Measurements from ENCODE around the gene PPP2R5C.

The PPP2R5C gene

DNA sequence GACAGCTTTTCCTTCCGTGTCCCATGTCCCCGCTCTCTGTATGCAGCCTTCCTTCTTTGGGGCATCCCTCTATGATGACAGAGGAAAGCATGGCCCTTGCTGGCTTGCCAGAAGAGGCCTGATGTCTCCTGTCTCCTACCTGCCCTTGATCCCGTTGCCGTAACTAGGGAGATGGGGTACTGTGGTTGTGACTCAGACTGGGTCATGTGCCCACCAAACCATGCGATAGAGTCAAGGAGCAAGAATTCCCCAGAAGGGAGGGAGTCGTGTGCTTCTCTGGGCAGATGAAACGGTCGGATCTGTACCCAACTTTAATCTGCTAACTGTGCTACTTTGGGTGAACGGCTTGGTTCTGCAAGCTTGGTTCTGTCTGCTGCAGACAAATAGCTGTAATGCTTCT, 103.8 kb downstream of the PPP2R5C start:
- Histone ChIP-seq H3K4me3 (no peak overlapping the region), H3K9ac (ENCODE audit: insufficient read length) (no peak overlapping the region), H3K27ac (no peak overlapping the region), H3K9me3 (ENCODE audit: low read depth, low read length) (no peaks in the 10 kb centered on the region; the same call in 1 of the 2 replicates), H3K36me3 (ENCODE audit: insufficient read depth, low read length) (peaks cover 19% of the 10 kb centered on the region; the same call in 1 of the 2 replicates)
- no peak for DNase-seq (ENCODE audit: low read depth, low spot score)
- TF ChIP-seq FOXP2 (optimal IDR thresholded peaks at IDR 0.05; ENCODE audit: control extremely low read depth, extremely low read length, insufficient read depth) = no peak

DNA sequence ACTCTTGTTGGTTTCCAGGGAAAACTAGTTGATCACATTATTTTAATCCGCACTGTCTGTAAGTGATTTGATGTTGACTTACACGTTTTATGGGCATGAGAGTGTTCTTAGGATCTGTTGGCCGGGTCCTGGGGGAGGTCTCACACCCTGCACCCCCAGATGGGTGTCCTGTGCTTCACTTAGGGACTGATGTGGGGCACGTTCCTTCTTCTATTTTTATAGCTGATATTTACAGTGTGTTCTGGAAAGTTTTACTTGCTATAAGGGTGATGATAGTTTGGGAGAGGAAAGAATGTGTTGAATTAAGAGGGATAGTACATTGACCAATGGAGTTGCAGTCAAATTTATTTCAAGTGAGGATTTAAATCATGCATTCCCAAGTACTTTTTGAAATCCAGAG, 106.3 kb downstream of the PPP2R5C start:
- H3K27ac ChIP-seq = no peak overlapping the region
- peaks cover 7% of the 10 kb centered on the region; the same call in 1 of the 2 replicates for H3K36me3 ChIP-seq (ENCODE audit: insufficient read depth, low read length)
- no peak overlapping the region for H3K4me3 ChIP-seq
- DNase-seq (ENCODE audit: low read depth, low spot score) = no peak
- H3K9me3 ChIP-seq (ENCODE audit: low read depth, low read length) = no peaks in the 10 kb centered on the region; the same call in 1 of the 2 replicates
- TF ChIP-seq FOXP2 (optimal IDR thresholded peaks at IDR 0.05; ENCODE audit: control extremely low read depth, extremely low read length, insufficient read depth) = no peak
- TF ChIP-seq EZH2 (IDR thresholded peaks at IDR 0.05) = no peak
- no peak for TF ChIP-seq POLR2AphosphoS5 (IDR thresholded peaks at IDR 0.05; ENCODE audit: borderline replicate concordance, low read depth, low read length)
- H3K9ac ChIP-seq (ENCODE audit: insufficient read length) = no peak overlapping the region

DNA sequence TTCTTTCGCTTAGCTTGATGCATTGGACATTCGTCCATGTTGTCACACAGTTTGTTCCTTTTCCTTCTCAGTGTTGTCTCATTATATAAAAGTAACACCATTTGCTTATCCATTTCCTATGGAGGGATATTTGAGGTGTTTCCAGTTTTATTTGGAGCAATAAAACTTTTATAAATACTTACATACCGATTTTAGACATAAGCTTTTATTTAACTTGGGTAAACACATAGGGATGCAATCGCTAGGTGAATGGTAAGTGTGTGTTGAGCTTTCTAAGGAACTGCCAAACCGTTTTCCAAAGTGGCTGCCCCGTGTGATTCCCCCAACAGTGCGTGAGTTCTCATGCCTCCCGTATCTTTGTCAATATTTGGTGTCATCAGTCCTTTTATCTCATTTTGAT, 107.7 kb downstream of the PPP2R5C start:
- H3K36me3 ChIP-seq (ENCODE audit: insufficient read depth, low read length) = peaks cover 1% of the 10 kb centered on the region; the same call in 1 of the 2 replicates

DNA sequence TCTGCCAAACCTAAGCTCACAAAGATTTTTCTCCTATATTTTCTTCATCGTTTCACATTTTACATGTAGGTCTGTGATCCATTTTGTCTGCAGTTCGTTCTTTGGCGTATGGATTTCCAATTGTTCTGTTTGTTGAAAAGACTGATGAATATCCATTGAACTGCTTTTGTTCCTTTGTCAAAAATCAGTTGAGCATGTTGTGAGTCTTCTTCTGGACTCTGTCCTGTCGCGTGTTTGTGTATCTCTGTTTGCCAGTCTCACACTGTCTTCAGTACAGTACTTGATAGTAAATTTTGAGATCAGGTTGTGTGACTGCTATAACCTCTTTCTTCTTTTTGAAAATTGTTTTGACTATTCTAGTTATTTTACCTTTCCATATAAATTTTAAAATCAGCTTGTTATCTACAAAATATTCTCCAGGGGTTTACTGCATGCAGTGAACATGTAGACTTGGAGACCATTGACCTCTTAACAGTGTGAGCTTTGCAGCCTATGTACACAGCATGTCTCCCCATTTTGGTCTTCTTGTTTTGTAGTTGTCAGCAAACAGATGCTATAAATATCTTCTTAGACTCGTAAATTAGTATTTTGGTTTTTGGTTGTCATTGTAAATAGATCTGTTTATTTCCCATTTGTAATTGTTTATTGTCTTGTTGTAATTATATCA, 108.9 kb downstream of the PPP2R5C start:
- H3K27ac ChIP-seq = 0 out of 2 replicates have a peak overlapping the region, but pooled peaks have one; percentile 28
- no peaks in the 10 kb centered on the region; the same call in 1 of the 2 replicates for H3K9me3 ChIP-seq (ENCODE audit: low read depth, low read length)
- no peak for DNase-seq (ENCODE audit: low read depth, low spot score)
- no peak overlapping the region for H3K4me3 ChIP-seq
- no peaks in the 10 kb centered on the region for H3K36me3 ChIP-seq (ENCODE audit: insufficient read depth, low read length)
- TF ChIP-seq FOXP2 (optimal IDR thresholded peaks at IDR 0.05; ENCODE audit: control extremely low read depth, extremely low read length, insufficient read depth) (no peak), POLR2AphosphoS5 (IDR thresholded peaks at IDR 0.05; ENCODE audit: borderline replicate concordance, low read depth, low read length) (no peak), EZH2 (IDR thresholded peaks at IDR 0.05) (no peak)
- no peak overlapping the region for H3K9ac ChIP-seq (ENCODE audit: insufficient read length)

More for the DNA sequence above, 107.7 kb downstream of the PPP2R5C start:
- TF ChIP-seq FOXP2 (optimal IDR thresholded peaks at IDR 0.05; ENCODE audit: control extremely low read depth, extremely low read length, insufficient read depth) (no peak), POLR2AphosphoS5 (IDR thresholded peaks at IDR 0.05; ENCODE audit: borderline replicate concordance, low read depth, low read length) (no peak), EZH2 (IDR thresholded peaks at IDR 0.05) (no peak)
- Histone ChIP-seq H3K9me3 (ENCODE audit: low read depth, low read length) (no peaks in the 10 kb centered on the region; the same call in 1 of the 2 replicates), H3K9ac (ENCODE audit: insufficient read length) (no peak overlapping the region), H3K4me3 (no peak overlapping the region), H3K27ac (no peak overlapping the region)
- DNase-seq (ENCODE audit: low read depth, low spot score) = no peak

DNA sequence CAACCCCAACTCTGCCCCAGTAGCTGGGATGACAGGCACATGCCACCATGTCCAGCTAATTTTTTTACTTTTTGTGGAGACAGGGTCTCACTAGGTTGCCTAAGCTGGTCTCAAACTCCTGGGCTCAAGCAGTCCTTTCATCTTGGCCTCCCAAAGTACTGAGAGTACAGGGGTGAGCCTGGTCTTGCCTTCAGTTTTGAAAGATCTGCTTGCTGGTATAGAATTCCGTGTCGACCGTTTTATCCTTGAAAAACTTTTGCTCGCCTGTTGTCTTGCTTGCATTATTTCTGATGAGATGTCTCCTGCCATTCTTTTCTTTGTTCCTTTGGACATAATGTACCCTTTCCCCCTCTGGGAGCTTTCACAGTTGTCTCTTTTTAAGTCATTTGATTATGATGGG, 110.8 kb downstream of the PPP2R5C start:
- no peak for TF ChIP-seq EZH2 (IDR thresholded peaks at IDR 0.05)
- no peak for TF ChIP-seq POLR2AphosphoS5 (IDR thresholded peaks at IDR 0.05; ENCODE audit: borderline replicate concordance, low read depth, low read length)
- no peak for TF ChIP-seq FOXP2 (optimal IDR thresholded peaks at IDR 0.05; ENCODE audit: control extremely low read depth, extremely low read length, insufficient read depth)
- no peak for DNase-seq (ENCODE audit: low read depth, low spot score)
- H3K9me3 ChIP-seq (ENCODE audit: low read depth, low read length) = no peaks in the 10 kb centered on the region; the same call in 1 of the 2 replicates
- no peaks in the 10 kb centered on the region for H3K36me3 ChIP-seq (ENCODE audit: insufficient read depth, low read length)
- no peak overlapping the region for H3K27ac ChIP-seq
- H3K4me3 ChIP-seq = no peak overlapping the region
- H3K9ac ChIP-seq (ENCODE audit: insufficient read length) = no peak overlapping the region

DNA sequence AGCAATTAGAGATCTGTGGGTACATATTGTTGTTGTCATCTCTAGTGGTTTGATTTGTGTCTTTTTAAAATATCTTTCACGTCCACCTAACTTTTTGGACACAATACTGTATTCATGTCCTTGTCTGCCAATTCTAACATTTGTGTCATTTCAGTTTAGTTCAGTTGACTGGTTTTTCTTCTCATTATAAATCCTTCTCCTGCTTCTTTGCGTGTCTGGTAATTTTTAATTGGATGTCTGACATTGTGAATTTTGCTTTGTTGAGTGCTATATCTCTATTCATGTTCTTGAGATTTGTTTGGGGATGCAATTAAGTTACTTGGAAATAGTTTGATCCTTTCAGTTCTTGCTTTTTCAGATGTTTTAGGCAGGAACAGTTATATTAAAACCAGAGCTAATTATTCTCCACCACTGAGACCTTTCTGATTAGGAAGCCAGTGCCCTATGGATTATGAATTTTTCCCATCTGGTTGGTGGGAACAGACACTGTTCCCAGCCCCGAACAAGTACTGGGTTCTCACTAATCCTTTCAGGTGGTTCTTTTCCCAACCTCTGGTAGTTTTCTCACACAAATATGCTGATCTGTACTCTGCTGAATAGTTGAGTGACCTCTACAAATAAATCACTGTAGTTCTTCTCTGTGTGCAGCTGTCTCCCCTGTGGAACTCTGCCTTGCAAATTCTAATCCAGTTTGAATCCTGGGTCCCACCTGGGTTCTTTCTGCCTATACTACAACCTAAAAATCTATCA, 111.7 kb downstream of the PPP2R5C start:
- Histone ChIP-seq H3K27ac (0 out of 2 replicates have a peak overlapping the region, but pooled peaks have one; percentile 1), H3K9ac (ENCODE audit: insufficient read length) (no peak overlapping the region), H3K4me3 (no peak overlapping the region), H3K36me3 (ENCODE audit: insufficient read depth, low read length) (no peaks in the 10 kb centered on the region), H3K9me3 (ENCODE audit: low read depth, low read length) (no peaks in the 10 kb centered on the region; the same call in 1 of the 2 replicates)
- no peak for TF ChIP-seq FOXP2 (optimal IDR thresholded peaks at IDR 0.05; ENCODE audit: control extremely low read depth, extremely low read length, insufficient read depth)
- no peak for TF ChIP-seq POLR2AphosphoS5 (IDR thresholded peaks at IDR 0.05; ENCODE audit: borderline replicate concordance, low read depth, low read length)
- TF ChIP-seq EZH2 (IDR thresholded peaks at IDR 0.05) = no peak
- DNase-seq (ENCODE audit: low read depth, low spot score) = no peak

DNA sequence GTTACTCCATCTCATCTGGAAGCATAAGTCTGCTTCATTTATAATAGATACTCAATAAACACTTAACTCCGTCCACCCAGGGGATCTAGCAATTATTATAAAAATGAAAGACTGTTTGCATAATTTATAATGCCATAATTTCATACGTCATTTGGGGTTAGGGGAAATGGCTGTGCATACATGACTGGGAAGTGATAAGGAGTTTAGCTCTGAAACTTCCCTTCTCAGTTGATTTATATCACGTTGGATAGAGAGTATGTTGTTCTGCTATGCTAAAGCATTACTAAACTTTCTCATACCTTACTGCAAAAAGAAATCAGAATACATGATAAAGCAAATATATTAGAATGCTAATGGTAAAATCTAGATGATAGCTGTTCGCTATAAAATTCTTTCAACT, 112.5 kb downstream of the PPP2R5C start:
- TF ChIP-seq FOXP2 (optimal IDR thresholded peaks at IDR 0.05; ENCODE audit: control extremely low read depth, extremely low read length, insufficient read depth) (no peak), EZH2 (IDR thresholded peaks at IDR 0.05) (no peak), POLR2AphosphoS5 (IDR thresholded peaks at IDR 0.05; ENCODE audit: borderline replicate concordance, low read depth, low read length) (no peak)
- Histone ChIP-seq H3K9me3 (ENCODE audit: low read depth, low read length) (no peaks in the 10 kb centered on the region; the same call in 1 of the 2 replicates), H3K27ac (no peak overlapping the region), H3K36me3 (ENCODE audit: insufficient read depth, low read length) (no peaks in the 10 kb centered on the region; the same call in 1 of the 2 replicates), H3K4me3 (no peak overlapping the region), H3K9ac (ENCODE audit: insufficient read length) (no peak overlapping the region)
- no peak for DNase-seq (ENCODE audit: low read depth, low spot score)

DNA sequence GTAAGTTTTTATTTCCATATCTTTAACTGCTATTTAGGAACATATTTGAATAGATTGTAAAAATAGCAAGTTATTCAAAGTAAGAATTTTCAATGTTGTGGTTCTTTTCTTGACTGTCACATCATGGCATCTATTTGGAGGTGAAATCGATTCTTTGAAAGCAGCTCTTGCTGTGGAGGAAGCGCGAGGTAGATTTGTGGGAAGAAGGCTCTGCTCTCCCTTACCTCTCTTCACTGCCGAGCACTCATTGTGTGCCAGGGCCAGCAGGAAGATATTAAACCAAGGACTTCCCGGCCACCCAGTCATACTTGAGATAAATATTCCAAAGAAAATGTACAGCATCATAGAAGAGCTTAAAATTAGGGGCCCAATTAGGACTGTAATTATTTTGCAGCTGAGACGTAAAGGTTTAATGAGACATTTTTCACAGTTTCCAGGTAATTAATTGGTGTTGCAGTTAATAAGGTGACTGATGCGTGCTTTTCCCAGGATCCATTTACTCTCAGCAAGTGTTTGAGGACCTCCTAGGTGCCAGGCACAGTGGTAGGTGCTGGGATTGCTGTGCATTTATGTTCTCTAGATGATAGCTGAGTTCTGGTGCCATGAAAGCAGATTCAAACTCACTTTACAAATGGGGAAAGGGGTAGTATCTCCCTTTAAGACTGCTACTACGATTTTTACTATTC, 113.7 kb downstream of the PPP2R5C start:
- H3K4me3 ChIP-seq = peak overlapping the region; percentile 52
- H3K27ac ChIP-seq = peak overlapping the region; percentile 80
- TF ChIP-seq EZH2 (IDR thresholded peaks at IDR 0.05) = no peak
- no peak for TF ChIP-seq FOXP2 (optimal IDR thresholded peaks at IDR 0.05; ENCODE audit: control extremely low read depth, extremely low read length, insufficient read depth)
- TF ChIP-seq POLR2AphosphoS5 (IDR thresholded peaks at IDR 0.05; ENCODE audit: borderline replicate concordance, low read depth, low read length) = no peak
- no peaks in the 10 kb centered on the region; the same call in 1 of the 2 replicates for H3K36me3 ChIP-seq (ENCODE audit: insufficient read depth, low read length)
- no peaks in the 10 kb centered on the region; the same call in 1 of the 2 replicates for H3K9me3 ChIP-seq (ENCODE audit: low read depth, low read length)
- no peak for DNase-seq (ENCODE audit: low read depth, low spot score)
- no peak overlapping the region for H3K9ac ChIP-seq (ENCODE audit: insufficient read length)

Measured in SK-N-MC (cell line).